Measurements from ENCODE around the gene MCM3. TPM values are rescaled to one million over a fixed set of nuclear protein-coding genes. Genes with fewer than 3 reads are reported as not detected.

MCM3 gene
- total RNA-seq, 2 donors from 2014 or later: 33.6 to 51.1 TPM

GRCh38 chr6:52324189-52324588, 39.6 kb upstream of the MCM3 start:
- no peak for DNase-seq (ENCODE audit: low spot score)
- H3K27ac ChIP-seq: no peak overlapping the region
- WGBS: 86% methylated on average over 6 of the region's 6 CpGs
- no peaks in the 10 kb centered on the region for H3K36me3 ChIP-seq
- no peak overlapping the region for H3K4me3 ChIP-seq
- H3K27me3 ChIP-seq (replicated peaks; ENCODE audit: insufficient read depth): no peaks in the 10 kb centered on the region
- intact Hi-C loops (cut with DNase I): no loop called here
- no peaks in the 10 kb centered on the region for H3K9me3 ChIP-seq
- no peaks in the 10 kb centered on the region for H3K4me1 ChIP-seq (replicated peaks)
- TF ChIP-seq POLR2A (IDR thresholded peaks at IDR 0.05) (no peak), POLR2AphosphoS5 (IDR thresholded peaks at IDR 0.05) (no peak), CTCF (IDR thresholded peaks at IDR 0.05) (no peak)

GRCh38 chr6:52317841-52318581, 33.5 kb upstream of the MCM3 start:
- DNase-seq (ENCODE audit: low spot score): no peak
- no peak overlapping the region for H3K4me3 ChIP-seq
- no peaks in the 10 kb centered on the region for H3K4me1 ChIP-seq (replicated peaks)
- 46% methylated on average over 4 of the region's 4 CpGs for WGBS
- H3K27ac ChIP-seq: no peak overlapping the region
- intact Hi-C loops (cut with DNase I): no loop called here
- no peaks in the 10 kb centered on the region for H3K27me3 ChIP-seq (replicated peaks; ENCODE audit: insufficient read depth)
- no peaks in the 10 kb centered on the region for H3K9me3 ChIP-seq
- H3K36me3 ChIP-seq: no peaks in the 10 kb centered on the region
- TF ChIP-seq CTCF (IDR thresholded peaks at IDR 0.05) (no peak), POLR2AphosphoS5 (IDR thresholded peaks at IDR 0.05) (no peak), POLR2A (IDR thresholded peaks at IDR 0.05) (no peak)

- H3K9me3 ChIP-seq: no peaks in the 10 kb centered on the region
- 90% methylated on average over 1 of the region's 1 CpG for WGBS
- no peaks in the 10 kb centered on the region for H3K4me1 ChIP-seq (replicated peaks)
- no peak for DNase-seq (ENCODE audit: low spot score)
- H3K27ac ChIP-seq: no peak overlapping the region
- intact Hi-C loops (cut with DNase I): no loop called here
- no peak overlapping the region for H3K4me3 ChIP-seq
- no peaks in the 10 kb centered on the region for H3K36me3 ChIP-seq
- no peaks in the 10 kb centered on the region for H3K27me3 ChIP-seq (replicated peaks; ENCODE audit: insufficient read depth)
- TF ChIP-seq CTCF (IDR thresholded peaks at IDR 0.05) (no peak), POLR2AphosphoS5 (IDR thresholded peaks at IDR 0.05) (no peak), POLR2A (IDR thresholded peaks at IDR 0.05) (no peak)
These were observed 32.7 kb upstream of the MCM3 start for GRCh38 chr6:52317211-52317610.

GRCh38 chr6:52314752-52315151, 30.2 kb upstream of the MCM3 start:
- DNase-seq (ENCODE audit: low spot score): no peak
- H3K36me3 ChIP-seq: no peaks in the 10 kb centered on the region
- WGBS: 86% methylated on average over 2 of the region's 2 CpGs
- no peaks in the 10 kb centered on the region for H3K27me3 ChIP-seq (replicated peaks; ENCODE audit: insufficient read depth)
- H3K4me1 ChIP-seq (replicated peaks): no peaks in the 10 kb centered on the region
- intact Hi-C loops (cut with DNase I): no loop called here
- no peak overlapping the region for H3K4me3 ChIP-seq
- no peak for TF ChIP-seq CTCF (IDR thresholded peaks at IDR 0.05)
- no peak overlapping the region for H3K27ac ChIP-seq
- H3K9me3 ChIP-seq: no peaks in the 10 kb centered on the region

GRCh38 chr6:52312461-52312860, 27.9 kb upstream of the MCM3 start:
- TF ChIP-seq POLR2AphosphoS5 (IDR thresholded peaks at IDR 0.05) (no peak), POLR2A (IDR thresholded peaks at IDR 0.05) (no peak), CTCF (IDR thresholded peaks at IDR 0.05) (no peak)
- no peak overlapping the region for H3K4me3 ChIP-seq
- H3K4me1 ChIP-seq (replicated peaks): no peaks in the 10 kb centered on the region
- H3K9me3 ChIP-seq: no peaks in the 10 kb centered on the region
- H3K27ac ChIP-seq: no peak overlapping the region
- 96% methylated on average over 2 of the region's 2 CpGs for WGBS
- H3K27me3 ChIP-seq (replicated peaks; ENCODE audit: insufficient read depth): no peaks in the 10 kb centered on the region
- DNase-seq (ENCODE audit: low spot score): no peak
- intact Hi-C loops (cut with DNase I): no loop called here
- no peaks in the 10 kb centered on the region for H3K36me3 ChIP-seq
